Activated T-cell treated with anti-CD3 and anti-CD28 coated beads, Interleukin-2, amount 50 U/mL, for 48 hours (primary cell): ENCODE measurements around the gene OR7C2.

Experiments used
- DNase-seq, 2 experiments: peaks; one replicate each; pipeline ENCODE4 v3.0.0-alpha.2; 2020

The OR7C2 gene

DNA sequence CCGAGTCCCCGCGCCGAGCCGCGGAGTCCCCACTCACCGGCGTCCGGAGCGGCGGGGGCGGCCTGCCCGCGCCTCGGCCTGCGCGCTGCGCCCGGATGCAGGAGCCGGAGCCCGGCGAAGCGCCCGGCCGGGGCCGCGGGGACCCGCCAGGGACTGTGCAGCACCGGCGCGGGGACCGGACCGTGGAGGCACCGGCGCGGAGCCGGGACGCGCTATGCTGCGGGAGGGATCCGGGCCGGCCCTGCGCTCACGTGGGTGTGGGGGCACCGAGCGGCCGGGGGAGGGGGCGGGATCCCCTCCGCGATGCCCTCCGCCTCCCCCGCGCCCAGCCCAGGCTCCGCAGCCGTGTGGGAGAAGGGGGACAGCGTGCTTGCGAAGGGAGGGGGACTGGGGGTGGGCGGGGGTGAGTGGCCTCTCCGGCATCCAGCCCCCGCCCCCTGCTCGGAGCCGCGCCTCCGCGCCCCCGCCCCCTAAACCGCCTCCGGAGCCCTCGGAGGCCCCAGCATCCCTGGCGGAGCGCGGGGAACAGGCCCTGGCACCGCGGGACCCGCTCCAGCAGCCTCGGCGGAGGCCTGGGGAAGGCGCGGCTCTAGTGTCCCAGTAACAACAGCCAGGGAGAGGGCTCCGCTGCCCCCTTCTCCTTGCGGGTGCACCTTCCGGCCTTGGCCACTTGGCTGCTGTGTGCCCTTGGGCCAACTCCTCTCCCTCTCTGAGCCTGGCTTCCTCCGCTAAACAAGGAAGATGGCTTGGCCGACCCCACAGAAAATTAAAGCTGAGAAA is 38.4 kb downstream of the OR7C2 start, which contains the start of gene SLC1A6:
Gene SLC1A6, minus strand, starts transcription at position 389 of the 780 bp plus-strand sequence. CDS start 6,954 bp downstream, outside the sequence.
- DNase-seq, result peak in 1 of 2 experiments; percentile 18

DNA sequence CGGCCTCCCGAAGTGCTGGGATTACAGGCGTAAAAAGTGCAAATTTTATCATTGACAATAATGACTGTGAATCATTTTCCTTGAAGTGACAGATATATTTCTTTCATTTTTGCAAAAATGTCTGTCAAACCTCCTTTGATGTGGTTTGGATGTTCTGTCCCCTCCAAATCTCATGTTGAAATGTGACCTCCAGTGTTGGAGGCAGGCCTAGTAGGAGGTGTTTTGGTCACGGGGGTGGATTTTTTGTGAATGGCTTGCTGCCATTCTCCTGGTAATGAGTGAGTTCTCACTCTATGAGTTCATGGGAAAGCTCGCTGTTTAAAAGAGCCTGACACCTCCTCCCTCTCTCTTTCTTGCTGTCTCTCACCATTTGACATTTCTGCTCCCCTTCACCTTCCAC is 43.8 kb downstream of the OR7C2 start:
- DNase-seq, result peak in 1 of 2 experiments; percentile 19
